ENCODE data around the gene CMC4. TPM values are rescaled to one million over a fixed set of nuclear protein-coding genes. Genes with fewer than 3 reads are reported as not detected.

The CMC4 gene
- total RNA-seq, 6 experiments from 2014 or later: 4.6 to 7.4 (median 6.3) TPM

- no peak for TF ChIP-seq CTCF (IDR thresholded peaks at IDR 0.05)
- no peaks in the 10 kb centered on the region for H3K9me3 Mint-ChIP-seq
Observed at GRCh38 chrX:155070663-155070974, 317 bp downstream of the CMC4 start.

GRCh38 chrX:155070038-155070437, 898 bp downstream of the CMC4 start:
- H3K4me3 Mint-ChIP-seq: peak overlapping the region; percentile 90
- H3K9me3 Mint-ChIP-seq: no peaks in the 10 kb centered on the region

More at GRCh38 chrX:155070663-155070974, 317 bp downstream of the CMC4 start:
- peak overlapping the region; percentile 94 for H3K27ac Mint-ChIP-seq
- DNase-seq: no peak
- peak overlapping the region; percentile 90 for H3K4me3 Mint-ChIP-seq
- H3K4me1 Mint-ChIP-seq (ENCODE audit: low read depth): peaks cover 65% of the 10 kb centered on the region
- H3K36me3 Mint-ChIP-seq (ENCODE audit: low read depth): peaks cover 17% of the 10 kb centered on the region
- H3K27me3 Mint-ChIP-seq (ENCODE audit: insufficient read depth): peaks cover 2% of the 10 kb centered on the region

GRCh38 chrX:155069414-155069813, 1.5 kb downstream of the CMC4 start:
- Mint-ChIP-seq H3K36me3 (ENCODE audit: low read depth) (peaks cover 11% of the 10 kb centered on the region), H3K4me3 (peak overlapping the region; percentile 90), H3K4me1 (ENCODE audit: low read depth) (peaks cover 64% of the 10 kb centered on the region), H3K27ac (peak overlapping the region; percentile 94; the same call in 1 of the 2 replicates), H3K27me3 (ENCODE audit: insufficient read depth) (peaks cover 2% of the 10 kb centered on the region), H3K9me3 (no peaks in the 10 kb centered on the region)
- DNase-seq: no peak
- TF ChIP-seq CTCF (IDR thresholded peaks at IDR 0.05): no peak

More at GRCh38 chrX:155070038-155070437, 898 bp downstream of the CMC4 start:
- H3K27me3 Mint-ChIP-seq (ENCODE audit: insufficient read depth): peaks cover 2% of the 10 kb centered on the region
- peaks cover 65% of the 10 kb centered on the region for H3K4me1 Mint-ChIP-seq (ENCODE audit: low read depth)
- peak overlapping the region; percentile 94 for H3K27ac Mint-ChIP-seq
- no peak for DNase-seq
- peaks cover 13% of the 10 kb centered on the region for H3K36me3 Mint-ChIP-seq (ENCODE audit: low read depth)
- TF ChIP-seq CTCF (IDR thresholded peaks at IDR 0.05): no peak

GRCh38 chrX:155068165-155068564, 2.8 kb downstream of the CMC4 start:
- H3K4me3 Mint-ChIP-seq: peak overlapping the region; percentile 78

GRCh38 chrX:155065035-155065734, 5.8 kb downstream of the CMC4 start:
- peaks cover 45% of the 10 kb centered on the region for H3K4me1 Mint-ChIP-seq (ENCODE audit: low read depth)
- TF ChIP-seq CTCF (IDR thresholded peaks at IDR 0.05): no peak
- peak overlapping the region; percentile 71 for H3K4me3 Mint-ChIP-seq
- peak overlapping the region; percentile 64 for H3K27ac Mint-ChIP-seq
- no peaks in the 10 kb centered on the region for H3K9me3 Mint-ChIP-seq
- H3K27me3 Mint-ChIP-seq (ENCODE audit: insufficient read depth): no peaks in the 10 kb centered on the region
- no peaks in the 10 kb centered on the region; the same call in 1 of the 2 replicates for H3K36me3 Mint-ChIP-seq (ENCODE audit: low read depth)
- DNase-seq: peak; percentile 28

More at GRCh38 chrX:155068165-155068564, 2.8 kb downstream of the CMC4 start:
- Mint-ChIP-seq H3K4me1 (ENCODE audit: low read depth) (peaks cover 51% of the 10 kb centered on the region), H3K27ac (peak overlapping the region; percentile 93), H3K27me3 (ENCODE audit: insufficient read depth) (peaks cover 2% of the 10 kb centered on the region), H3K9me3 (no peaks in the 10 kb centered on the region), H3K36me3 (ENCODE audit: low read depth) (no peaks in the 10 kb centered on the region)
- peak; percentile 61 for DNase-seq
- no peak for TF ChIP-seq CTCF (IDR thresholded peaks at IDR 0.05)

Measured in HFFc6 (cell line).